K562 (cell line): Measurements from ENCODE around the gene LGALS3BP. TPM values are rescaled to one million over a fixed set of nuclear protein-coding genes. Genes with fewer than 3 reads are reported as not detected.

ENCODE experiments used
- ATAC-seq: fragments of 200-7000 bp; cut with Tn5 transposase; 3 replicates; pipeline ENCODE4 v1.9.1; 2020; ENCODE audit warnings: moderate library complexity
- BruUV-seq: library from RNA; stranded (reverse); fragments of 400-500 nt; replicated peaks from 2 replicates; lab custom pipeline; 2021; lab: Mats Ljungman, UMichigan
- CTCF ChIA-PET: fragments of 300-600 bp; formaldehyde crosslinking; extraction: SDS; loops from one replicate; lab custom pipeline; 2021; ENCODE audit warnings: low intra/inter-chr PET ratio; lab: Yijun Ruan, JAX
- POLR2A ChIA-PET: fragments of 300-600, 350-650 bp; sonication (Branson Sonifier 250); formaldehyde crosslinking; extraction: SDS; loops from one replicate; lab custom pipeline; 2021; ENCODE audit warnings: antibody characterized with exemption, inconsistent platforms; lab: Yijun Ruan, JAX
- DNase-seq, 4 experiments: peaks; one replicate each; pipeline versions ENCODE4 v3.0.0 to v3.0.0-alpha.2; 2011 to 2018; ENCODE audit warnings: low spot score in 3 of 4, mixed read lengths in 3 of 4; ENCODE audit errors: extremely low read depth in 1 of 4
- FAIRE-seq: peaks from 2 replicates; lab custom pipeline; 2011; peaks lifted over from hg19 to GRCh38; lab: Jason Lieb, UNC
- H2AFZ ChIP-seq: 2 replicates; pipeline ENCODE4 v1.6.0; 2011; ENCODE audit warnings: low read depth, low read length, control low read depth, inconsistent platforms
- H3K27ac ChIP-seq: fragments of 200-600 bp; 3 replicates; pipeline ENCODE4 v1.8.0; 2011; ENCODE audit warnings: low read depth, mild to moderate bottlenecking, control low read depth, inconsistent platforms, low read length, moderate library complexity, mixed read lengths; ENCODE audit errors: extremely low read depth
- H3K27me3 ChIP-seq, 2 experiments: fragments of 300-600 bp in 1 of 2; 2 replicates in 1 of 2; 3 replicates in 1 of 2; pipeline versions ENCODE4 v1.6.0 to v1.8.0; 2011; ENCODE audit warnings: inconsistent platforms in 2 of 2, low read length in 2 of 2, mild to moderate bottlenecking in 1 of 2, mixed read lengths in 1 of 2, moderate library complexity in 1 of 2; ENCODE audit not compliant: control insufficient read depth in 2 of 2, insufficient read depth in 2 of 2
- H3K36me3 ChIP-seq: fragments of 300-600 bp; 3 replicates; pipeline ENCODE4 v1.8.0; 2011; ENCODE audit warnings: mild to moderate bottlenecking, low read length, inconsistent platforms; ENCODE audit not compliant: control insufficient read depth, insufficient read depth
- H3K4me1 ChIP-seq, 2 experiments: fragments of 200-600 bp in 1 of 2; replicated peaks in 1 of 2; 2 replicates in 1 of 2; 3 replicates in 1 of 2; pipeline versions ENCODE4 v1.5.1 to v1.8.0; 2011; ENCODE audit warnings: inconsistent platforms in 2 of 2, low read length in 2 of 2, mild to moderate bottlenecking in 1 of 2, mixed read lengths in 1 of 2, moderate library complexity in 1 of 2; ENCODE audit not compliant: control insufficient read depth in 2 of 2, insufficient read depth in 2 of 2
- H3K4me2 ChIP-seq: 2 replicates; pipeline ENCODE4 v1.6.1; 2011; ENCODE audit warnings: low read length, control low read depth, inconsistent platforms, mixed read lengths; ENCODE audit not compliant: insufficient read depth
- H3K4me3 ChIP-seq: fragments of 200-600 bp; sonication (generic), shearing (Covaris generic); 2 replicates; pipeline ENCODE4 v1.5.1; 2016; ENCODE audit warnings: control low read depth, inconsistent platforms
- H3K79me2 ChIP-seq: fragments of 200-600 bp; 3 replicates; pipeline ENCODE4 v1.8.0; 2011; ENCODE audit warnings: low read length, inconsistent platforms; ENCODE audit not compliant: control insufficient read depth, insufficient read depth
- H3K9ac ChIP-seq, 2 experiments: 2 replicates each; pipeline versions ENCODE4 v1.6.0 to v1.6.1; 2011; ENCODE audit warnings: low read depth in 2 of 2, low read length in 2 of 2, control low read depth in 1 of 2, inconsistent platforms in 1 of 2, mild to moderate bottlenecking in 1 of 2, mixed read lengths in 1 of 2; ENCODE audit not compliant: insufficient read depth in 1 of 2
- H3K9me1 ChIP-seq: one replicate; pipeline ENCODE4 v1.6.0; 2011; ENCODE audit warnings: inconsistent platforms, mild to moderate bottlenecking, low read length, moderate library complexity; ENCODE audit not compliant: control insufficient read depth, insufficient read depth
- H3K9me3 ChIP-seq: replicated peaks from 2 replicates; pipeline ENCODE4 v1.5.1; 2011; ENCODE audit warnings: low read depth, low read length, inconsistent platforms; ENCODE audit not compliant: control insufficient read depth, insufficient read depth
- H4K20me1 ChIP-seq: replicated peaks from 2 replicates; pipeline ENCODE4 v1.6.1; 2011; ENCODE audit warnings: low read length, inconsistent platforms, mixed read lengths; ENCODE audit not compliant: control insufficient read depth, insufficient read depth
- ADNP ChIP-seq: fragments of 200-800 bp; sonication (Bioruptor generic); IDR thresholded peaks from 2 replicates; pipeline ENCODE4 v1.6.1; 2016; ENCODE audit warnings: missing genetic modification characterization, missing compliant biosample characterization
- EP400 ChIP-seq: fragments of 450-650 bp; IDR thresholded peaks from 2 replicates; pipeline ENCODE4 v1.6.1; 2017; ENCODE audit warnings: antibody characterized with exemption, mild to moderate bottlenecking, moderate library complexity
- FOXK1 ChIP-seq: sonication (generic); formaldehyde crosslinking; IDR thresholded peaks from 2 replicates; pipeline ENCODE4 v1.8.0; 2022; ENCODE audit warnings: missing genetic modification reagents, mild to moderate bottlenecking, borderline replicate concordance
- KAT7 ChIP-seq: sonication (generic); formaldehyde crosslinking; IDR thresholded peaks from 2 replicates; pipeline ENCODE4 v1.8.0; 2022; ENCODE audit warnings: missing genetic modification reagents, mild to moderate bottlenecking, borderline replicate concordance
- RBM17 ChIP-seq: fragments of 200-400 bp; formaldehyde crosslinking; IDR thresholded peaks from 2 replicates; pipeline ENCODE4 v1.6.1; 2017; ENCODE audit warnings: low read depth, mild to moderate bottlenecking, low read length, borderline replicate concordance
- SMARCE1 ChIP-seq: fragments of 450-650 bp; IDR thresholded peaks from 2 replicates; pipeline ENCODE4 v1.7.1; 2016; ENCODE audit warnings: mild to moderate bottlenecking
- SRSF1 ChIP-seq: fragments of 200-400 bp; formaldehyde crosslinking; IDR thresholded peaks from 2 replicates; pipeline ENCODE4 v1.6.1; 2017; ENCODE audit warnings: mild to moderate bottlenecking, low read depth, low read length, moderate library complexity
- TCF15 ChIP-seq: fragments of 250-450 bp; sonication (Bioruptor Pico); IDR thresholded peaks from 2 replicates; pipeline ENCODE4 v1.8.0; 2022; ENCODE audit warnings: moderate library complexity, mild to moderate bottlenecking, inconsistent platforms
- ZBTB11 ChIP-seq, 3 experiments: fragments of 200-800 bp in 1 of 3; fragments of 250-450 bp in 1 of 3; fragments of 450-650 bp in 1 of 3; sonication (Bioruptor Pico) in 1 of 3; sonication (Bioruptor generic) in 1 of 3; formaldehyde crosslinking in 1 of 3; IDR thresholded peaks; 2 replicates each; pipeline versions ENCODE4 v1.6.1 to v1.8.0; 2016 to 2022; ENCODE audit warnings: mild to moderate bottlenecking in 2 of 3, missing genetic modification characterization in 2 of 3, missing compliant biosample characterization in 1 of 3, moderate library complexity in 1 of 3
- ZNF212 ChIP-seq: fragments of 450-650 bp; formaldehyde crosslinking; IDR thresholded peaks from 2 replicates; pipeline ENCODE4 v1.4.0; 2020; ENCODE audit warnings: mild to moderate bottlenecking
- ZNF280B ChIP-seq: fragments of 250-450 bp; sonication (Bioruptor Pico); IDR thresholded peaks from 2 replicates; pipeline ENCODE4 v1.5.1; 2021; ENCODE audit warnings: mild to moderate bottlenecking
- ZNF695 ChIP-seq: fragments of 450-650 bp; formaldehyde crosslinking; IDR thresholded peaks from 2 replicates; pipeline ENCODE4 v1.4.0; 2020; ENCODE audit warnings: mild to moderate bottlenecking, moderate library complexity
- WGBS: fragments of 100-300 bp; shearing (Covaris generic); methylation state at CpG from one replicate; pipeline ENCODE4 v1.1.6; 2016; ENCODE audit warnings: low coverage, mixed read lengths; ENCODE audit not compliant: insufficient coverage; ENCODE audit errors: missing lambda C conversion rate; 5-methylcytosine and 5-hydroxymethylcytosine counted together
- in situ Hi-C: fragments of 300-500 bp; cut with MboI; formaldehyde crosslinking; loops from 4 replicates; pipeline ENCODE4 v1.15.0; 2018; ENCODE audit warnings: inconsistent platforms, mixed read lengths
- intact Hi-C: fragments of 100-400 bp; cut with micrococcal nuclease; formaldehyde crosslinking; loops from 2 replicates; pipeline ENCODE4 v1.14.2; 2022
- polyA plus RNA-seq, 8 experiments: library from polyadenylated mRNA; depleted of rRNA in 4 of 8; stranded (reverse) in 5 of 8; unstranded in 3 of 8; fragments of >200 nt; fragmentation: Nextera tagmentation in 2 of 8; fragmentation: Illumina TruSeq in 1 of 8; extraction: Ambion mirVana in 2 of 8; extraction: Trizol in 1 of 8; gene quantifications; 2 replicates each; pipeline versions ENCODE4 v1.2.1 to v1.2.3, GENCODE V29; 2011 to 2014; ENCODE audit warnings: inconsistent platforms in 1 of 8, missing spikeins in 1 of 8
- total RNA-seq, 7 experiments: library from RNA; depleted of rRNA in 6 of 7; stranded (reverse); fragments of >200 nt in 6 of 7; fragmentation: Illumina TruSeq in 2 of 7; extraction: Trizol in 2 of 7; gene quantifications; 2 replicates each; pipeline versions ENCODE4 v1.2.1 to v1.2.3, GENCODE V29; 2011 to 2021; ENCODE audit warnings: low replicate concordance in 1 of 7

The LGALS3BP gene
- total and polyA plus RNA-seq, 9 of the 15 experiments (the other 6 are each of a cell fraction or from before 2014, with no cell fraction given) = 0.39 to 5.3 (median 3.2) TPM

DNA sequence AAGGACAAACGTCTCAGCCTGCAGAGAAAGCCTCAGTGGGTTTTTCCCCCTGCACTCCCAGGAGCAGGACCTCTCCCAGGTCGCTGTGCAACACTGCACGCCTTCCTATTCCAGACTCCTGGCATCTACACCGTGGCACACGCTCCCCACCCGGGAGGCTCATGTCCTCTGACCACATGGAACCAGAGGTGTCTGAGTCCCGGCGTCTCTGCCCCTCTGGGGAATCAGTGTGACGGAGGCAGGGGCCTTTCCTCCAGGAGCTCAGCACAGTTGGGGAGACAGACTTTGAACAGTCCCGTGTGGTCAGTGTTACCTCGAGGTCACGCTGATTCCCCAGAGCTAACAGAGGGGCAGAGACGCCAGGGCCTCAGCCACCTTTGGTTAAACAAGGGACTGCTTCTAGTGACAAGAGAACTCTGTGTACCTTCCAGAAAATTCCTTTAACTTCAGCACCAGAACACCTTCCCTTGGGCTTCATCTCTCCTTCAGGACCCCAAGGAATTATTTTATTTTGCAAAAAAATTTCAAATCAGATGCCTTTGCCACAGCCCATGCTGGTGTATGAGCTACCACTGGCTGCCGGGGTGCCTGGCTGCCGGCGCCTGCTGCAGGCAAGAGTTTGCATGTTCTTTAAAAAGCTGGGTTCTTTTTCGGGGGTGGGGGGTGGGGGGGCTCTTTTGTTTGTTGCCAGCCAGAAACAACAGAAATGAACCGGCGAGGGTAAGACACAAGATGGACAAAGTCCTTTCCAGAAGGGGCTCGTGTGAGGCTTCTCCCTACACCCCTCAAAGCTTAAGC, 23.3 kb upstream of the LGALS3BP start:
- H3K36me3 ChIP-seq = peaks cover 45% of the 10 kb centered on the region; the same call in 2 of the 3 replicates
- TF ChIP-seq RBM17 (no peak), EP400 (no peak), SRSF1 (no peak), KAT7 (CRISPR knock-in tag) (no peak), ZNF212 (CRISPR knock-in tag) (no peak), SMARCE1 (no peak), TCF15 (no peak), ZBTB11 (CRISPR knock-in tag; IDR thresholded peaks at IDR 0.05) (no peak), FOXK1 (CRISPR knock-in tag) (no peak), ZNF695 (CRISPR knock-in tag) (no peak), ZNF280B (CRISPR knock-in tag) (no peak), ADNP (tag) (no peak)
- no peak for DNase-seq
- H3K9me1 ChIP-seq = peaks cover 11% of the 10 kb centered on the region
- H3K4me3 ChIP-seq = no peak overlapping the region
- in situ Hi-C loops (no loop called here), intact Hi-C loops (no loop called here)
- H3K9me3 ChIP-seq = no peaks in the 10 kb centered on the region
- no peak overlapping the region for H3K27ac ChIP-seq
- H3K4me2 ChIP-seq = no peak overlapping the region
- H3K79me2 ChIP-seq = peaks cover 59% of the 10 kb centered on the region
- H4K20me1 ChIP-seq = peaks cover 26% of the 10 kb centered on the region
- FAIRE-seq = no peak
- peaks cover 0 to 13% of the 10 kb centered on the region in 2 experiments; a peak in 3 of 5 replicates for H3K4me1 ChIP-seq
- CTCF ChIA-PET = no interaction called here
- ATAC-seq = no peak
- BruUV-seq = no TSS peak
- no peak overlapping the region for H2AFZ ChIP-seq
- 89% methylated on average over 20 of the region's 20 CpGs for WGBS
- no peaks in the 10 kb centered on the region for H3K27me3 ChIP-seq
- H3K9ac ChIP-seq = peak overlapping the region in 1 of 2 experiments; percentile 61; a peak in 1 of 4 replicates
- POLR2A ChIA-PET = interaction anchor here (0.6 to 1.0 kb wide), 2 partner anchors 43 to 1224 kb away, joined by 3 read pairs; no protein-coding TSS in a partner anchor
